HG03103 (cell line): ENCODE measurements around the gene OR2T33.
"Not testable (repeated sequence)": the region's sequence is repeated elsewhere in the genome, so short reads cannot be mapped to it uniquely, and the experiment has no call there.

ENCODE experiments used
- ATAC-seq: cut with Tn5 transposase; IDR thresholded peaks from one replicate; pipeline ENCODE4 v1.9.1; 2021; ENCODE audit warnings: low read depth; ENCODE audit not compliant: unreplicated experiment

OR2T33 gene, protein sequence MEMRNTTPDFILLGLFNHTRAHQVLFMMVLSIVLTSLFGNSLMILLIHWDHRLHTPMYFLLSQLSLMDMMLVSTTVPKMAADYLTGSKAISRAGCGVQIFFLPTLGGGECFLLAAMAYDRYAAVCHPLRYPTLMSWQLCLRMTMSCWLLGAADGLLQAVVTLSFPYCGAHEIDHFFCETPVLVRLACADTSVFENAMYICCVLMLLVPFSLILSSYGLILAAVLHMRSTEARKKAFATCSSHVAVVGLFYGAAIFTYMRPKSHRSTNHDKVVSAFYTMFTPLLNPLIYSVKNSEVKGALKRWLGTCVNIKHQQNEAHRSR

DNA sequence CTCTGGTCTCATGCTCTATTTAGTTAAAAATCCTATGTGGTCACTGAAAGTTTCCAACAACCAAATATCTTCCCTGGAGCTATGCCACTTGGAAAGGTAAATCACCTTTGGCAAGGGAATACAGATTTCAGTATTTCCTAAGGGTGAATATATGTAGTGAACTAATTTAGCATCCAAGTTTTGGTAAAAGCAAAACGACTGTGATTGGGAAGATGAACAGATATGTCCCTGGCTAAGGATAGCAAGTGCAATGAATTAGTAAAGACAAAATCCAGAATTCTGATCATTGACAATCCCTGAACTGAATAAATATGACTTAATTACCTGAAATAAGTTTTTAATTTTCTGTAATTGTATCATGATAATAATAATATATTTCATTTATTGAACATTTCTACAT is at the start of gene OR2T33:
Gene OR2T33, minus strand, starts transcription at position 101 of the 400 bp plus-strand sequence. CDS start 4,162 bp downstream, outside the sequence.
- no peak for ATAC-seq

DNA sequence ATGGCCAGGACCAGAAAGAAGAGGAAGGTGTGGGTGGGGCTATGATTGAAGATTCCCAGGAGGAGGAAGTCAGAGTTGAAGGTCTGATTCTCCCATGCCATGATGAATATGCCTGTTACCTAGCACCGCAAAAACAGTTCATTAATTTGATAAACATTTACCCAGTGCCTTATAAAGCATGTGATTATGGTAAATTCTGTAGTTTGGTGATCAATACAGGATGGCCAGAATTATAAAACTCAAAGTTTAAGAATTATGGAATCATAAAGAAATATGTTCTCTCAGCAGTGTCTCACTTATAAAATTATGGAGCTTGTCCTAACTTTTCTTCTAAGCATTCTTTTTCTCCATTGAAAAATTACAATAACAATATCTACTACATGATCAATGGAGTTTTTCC is 46.7 kb upstream of the OR2T33 start, which contains the start of gene OR2M7:
Gene OR2M7, minus strand, starts transcription at position 101 of the 400 bp plus-strand sequence. Its CDS starts 0 bp downstream, at position 101.
- no peak for ATAC-seq

DNA sequence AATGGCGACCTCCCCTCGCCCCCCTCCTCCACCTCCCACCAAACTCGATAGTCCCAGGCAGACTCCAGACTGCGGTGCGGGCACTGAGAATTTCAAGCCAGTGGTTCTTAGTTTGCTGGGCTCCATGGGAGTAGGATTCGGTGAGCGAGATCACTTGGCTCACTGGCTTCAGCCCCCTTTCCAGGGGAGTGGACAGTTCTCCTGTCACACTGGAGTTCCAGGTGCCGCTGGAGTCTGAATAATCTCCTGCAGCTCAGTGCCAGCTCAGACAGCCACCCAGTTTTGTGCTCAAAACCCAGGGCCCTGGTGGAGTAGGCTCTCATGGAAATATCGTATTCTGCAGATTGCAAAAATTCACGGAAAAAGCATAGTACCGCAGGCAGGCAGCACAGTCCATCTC is 39.0 kb upstream of the OR2T33 start:
- no peak for ATAC-seq

DNA sequence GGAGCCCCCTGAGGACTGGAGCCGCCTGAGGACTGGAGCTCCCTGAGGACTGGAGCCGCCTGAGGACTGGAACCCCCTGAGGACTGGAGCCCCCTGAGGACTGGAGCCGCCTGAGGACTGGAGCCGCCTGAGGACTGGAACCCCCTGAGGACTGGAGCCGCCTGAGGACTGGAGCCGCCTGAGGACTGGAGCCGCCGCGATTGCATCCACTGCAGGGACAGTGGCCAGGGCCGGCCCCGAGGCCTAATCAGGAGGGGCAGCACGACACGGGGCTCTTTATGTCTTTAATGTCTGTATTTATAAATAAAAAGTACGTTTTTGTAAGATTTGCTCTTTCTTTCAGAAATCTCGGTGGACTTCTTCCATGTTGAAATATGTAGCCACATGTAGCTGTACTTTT is 29.0 kb upstream of the OR2T33 start:
- not testable (repeated sequence) for ATAC-seq

DNA sequence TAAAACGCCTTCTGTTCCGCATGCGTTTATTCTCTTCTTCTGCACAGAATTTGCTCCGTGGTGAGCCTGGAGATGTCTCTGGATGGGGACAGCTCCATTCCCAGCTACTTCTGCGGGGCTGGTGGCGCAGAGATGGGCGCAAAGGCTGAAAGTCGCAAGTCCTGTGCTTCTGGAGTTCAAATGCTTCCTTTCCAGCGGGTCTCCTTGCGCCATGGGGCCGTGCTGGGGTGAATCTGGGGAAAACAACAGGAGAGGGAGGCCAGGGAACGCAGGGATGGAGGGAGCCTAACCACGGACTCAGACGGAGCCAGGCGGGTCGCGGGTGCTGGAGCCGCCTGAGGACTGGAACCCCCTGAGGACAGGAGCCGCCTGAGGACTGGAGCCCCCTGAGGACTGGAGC is 28.3 kb upstream of the OR2T33 start:
- ATAC-seq, result no peak

DNA sequence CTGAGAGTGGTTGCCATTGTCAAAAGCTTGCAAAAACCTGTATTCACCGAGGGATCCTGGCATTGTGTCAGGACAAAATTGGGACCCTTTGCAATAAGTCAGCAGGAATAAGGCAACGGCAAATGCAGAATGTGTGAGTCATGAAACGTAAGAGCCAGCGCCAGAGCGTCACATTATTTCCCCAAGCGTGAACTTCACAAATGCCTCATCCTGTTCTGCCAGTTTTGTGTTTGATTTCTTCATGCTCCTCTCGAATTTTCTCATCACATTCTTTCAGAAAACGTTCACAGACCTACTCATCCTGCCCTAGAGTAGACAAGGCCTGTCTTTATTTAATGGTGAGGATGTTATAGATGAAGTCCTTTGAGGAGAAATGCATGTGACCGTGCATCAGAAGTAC is 27.9 kb upstream of the OR2T33 start:
- ATAC-seq, result not testable (repeated sequence)

DNA sequence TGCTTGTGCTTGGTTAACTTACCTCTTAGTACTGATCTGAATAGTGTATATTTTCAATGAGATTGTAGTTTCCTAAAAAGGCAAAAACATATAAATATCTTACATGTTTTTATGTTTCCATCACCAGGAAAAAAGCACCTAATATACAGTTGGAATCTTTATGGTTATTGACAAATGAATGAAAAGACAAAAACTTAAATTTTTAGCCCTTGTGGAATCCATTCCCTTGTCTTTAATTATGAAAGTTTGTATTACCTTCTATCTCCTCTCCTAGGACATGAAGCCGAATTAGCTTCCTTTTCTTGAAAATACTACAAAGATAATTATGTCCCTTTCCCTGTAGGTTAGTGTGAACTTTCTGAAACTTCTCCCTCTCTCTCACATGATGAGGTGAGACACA is 25.5 kb upstream of the OR2T33 start, which contains the start of gene OR2T12:
Gene OR2T12, minus strand, starts transcription at position 101 of the 400 bp plus-strand sequence. CDS start 7,846 bp downstream, outside the sequence.
- no peak for ATAC-seq

DNA sequence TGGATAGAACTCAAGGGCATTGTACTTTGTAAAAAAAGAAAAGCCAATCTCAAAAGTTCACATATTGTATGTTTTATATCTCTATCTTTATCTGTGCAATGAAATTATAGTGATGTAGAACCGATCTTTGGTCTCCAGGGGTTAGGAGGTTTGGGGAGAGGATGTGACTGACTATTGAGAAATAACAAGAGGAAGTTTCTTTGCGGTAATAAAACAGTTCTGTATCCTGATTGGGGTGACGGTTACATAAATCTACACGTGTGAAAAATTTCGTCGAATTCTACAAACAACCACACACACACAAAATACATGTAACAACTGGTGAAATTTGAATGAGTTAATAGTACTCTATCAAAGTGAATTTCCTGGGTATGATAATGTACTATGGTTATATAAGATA is 10.6 kb upstream of the OR2T33 start:
- ATAC-seq, result no peak

DNA sequence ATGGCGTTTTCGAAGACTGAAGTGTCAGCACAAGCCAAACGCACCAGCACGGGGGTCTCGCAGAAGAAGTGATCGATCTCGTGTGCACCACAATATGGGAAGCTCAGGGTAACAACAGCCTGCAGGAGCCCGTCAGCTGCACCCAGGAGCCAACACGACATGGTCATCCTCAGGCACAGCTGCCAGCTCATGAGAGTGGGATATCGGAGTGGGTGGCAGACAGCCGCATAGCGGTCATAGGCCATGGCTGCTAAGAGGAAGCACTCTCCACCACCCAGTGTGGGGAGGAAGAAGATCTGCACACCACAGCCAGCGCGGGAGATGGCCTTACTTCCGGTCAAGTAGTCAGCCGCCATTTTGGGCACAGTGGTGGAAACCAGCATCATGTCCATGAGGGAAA is 4.6 kb downstream of the OR2T33 start:
- ATAC-seq, result not testable (repeated sequence)

DNA sequence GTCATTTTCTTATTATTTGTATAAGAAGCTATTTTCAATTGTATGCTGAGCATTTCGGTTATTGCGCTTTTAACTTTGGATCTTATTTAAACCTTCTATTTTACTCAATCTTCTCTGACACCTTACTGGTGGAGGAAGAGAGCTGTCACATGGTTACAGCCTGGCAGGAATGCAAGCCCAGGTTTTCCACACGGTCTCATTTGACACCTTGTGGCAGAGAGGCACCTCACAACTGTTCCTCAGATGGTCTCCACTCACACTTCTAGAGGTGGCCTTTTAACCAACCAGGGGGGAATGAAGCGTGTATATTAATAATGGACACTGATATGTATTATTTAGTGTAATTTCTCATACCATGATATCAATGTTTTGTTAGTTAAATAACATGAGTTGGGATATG is 9.6 kb downstream of the OR2T33 start:
- ATAC-seq, result no peak

DNA sequence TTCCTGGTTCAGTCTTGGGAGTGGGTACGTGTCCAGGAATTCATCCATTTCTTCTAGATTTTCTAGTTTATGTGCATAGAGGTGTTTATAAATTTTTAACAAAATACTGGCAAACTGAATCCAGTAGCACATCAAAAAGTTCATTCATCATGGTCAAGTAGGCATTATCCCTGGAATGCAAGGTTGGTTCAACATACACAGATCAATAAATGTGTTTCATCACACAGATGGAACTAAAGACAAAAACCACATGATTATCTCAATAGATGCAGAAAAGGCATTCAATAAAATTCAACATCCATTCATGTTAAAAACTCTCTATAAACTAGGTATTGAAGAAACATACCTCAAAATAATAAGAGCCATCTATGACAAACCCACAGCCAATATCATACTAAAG is 18.5 kb downstream of the OR2T33 start:
- not testable (repeated sequence) for ATAC-seq

DNA sequence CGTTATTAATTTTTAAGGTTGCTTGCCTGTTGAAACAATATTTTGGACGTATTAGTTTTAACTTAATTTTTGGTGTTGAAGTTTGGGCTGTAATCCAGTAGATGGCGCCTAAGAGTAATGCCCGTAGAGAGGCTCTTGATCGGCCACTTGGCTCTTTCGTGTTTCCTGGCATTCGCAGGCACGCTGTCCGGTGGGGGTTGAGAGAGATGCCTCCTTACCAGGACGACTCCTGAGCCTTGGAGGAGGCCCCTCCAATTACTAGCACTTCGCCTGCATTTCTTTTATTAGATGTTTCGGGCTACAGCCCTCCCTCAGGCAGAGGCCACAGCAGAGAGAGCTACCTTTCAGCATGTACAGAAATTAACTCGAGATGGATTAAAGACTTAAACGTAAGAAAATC is 34.6 kb downstream of the OR2T33 start:
- peak; percentile 91 for ATAC-seq

DNA sequence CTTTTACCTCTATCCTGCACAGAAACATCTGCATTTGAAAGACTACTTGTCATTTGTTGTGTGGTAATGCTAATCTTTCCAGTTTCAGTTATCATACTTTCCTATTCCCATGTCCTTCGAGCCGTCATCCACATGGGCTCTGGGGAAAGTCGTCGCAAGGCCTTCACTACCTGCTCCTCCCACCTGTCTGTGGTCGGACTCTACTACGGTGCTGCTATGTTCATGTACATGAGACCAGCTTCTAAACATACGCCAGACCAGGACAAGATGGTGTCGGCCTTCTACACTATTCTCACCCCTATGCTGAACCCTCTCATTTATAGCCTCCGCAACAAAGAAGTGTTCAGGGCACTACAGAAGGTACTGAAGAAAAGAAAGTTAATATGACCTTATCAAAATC is 38.3 kb downstream of the OR2T33 start:
- no peak for ATAC-seq

DNA sequence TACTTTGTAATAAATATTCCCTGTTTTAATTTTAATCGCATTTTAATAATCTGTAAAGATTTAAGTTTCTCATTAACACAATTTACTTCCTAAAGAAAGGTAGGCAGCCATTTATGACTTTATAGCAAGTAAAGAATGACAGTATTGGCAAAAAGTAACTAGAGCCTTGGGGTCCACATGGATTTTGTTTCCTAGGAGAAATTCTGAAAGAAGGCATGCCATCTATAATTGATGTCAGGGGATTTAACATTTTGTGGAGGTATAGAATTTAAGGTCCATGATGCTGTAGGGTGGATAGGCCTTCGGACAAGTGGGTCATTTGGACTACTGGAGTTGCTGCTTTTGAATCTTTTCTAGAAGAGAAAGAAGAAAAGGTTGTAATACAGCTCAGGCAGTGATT is 46.7 kb downstream of the OR2T33 start, which contains the start of gene OR2M4:
Gene OR2M4, plus strand, starts transcription at position 301 of the 400 bp plus-strand sequence. CDS start 7,512 bp downstream, outside the sequence.
- no peak for ATAC-seq

DNA sequence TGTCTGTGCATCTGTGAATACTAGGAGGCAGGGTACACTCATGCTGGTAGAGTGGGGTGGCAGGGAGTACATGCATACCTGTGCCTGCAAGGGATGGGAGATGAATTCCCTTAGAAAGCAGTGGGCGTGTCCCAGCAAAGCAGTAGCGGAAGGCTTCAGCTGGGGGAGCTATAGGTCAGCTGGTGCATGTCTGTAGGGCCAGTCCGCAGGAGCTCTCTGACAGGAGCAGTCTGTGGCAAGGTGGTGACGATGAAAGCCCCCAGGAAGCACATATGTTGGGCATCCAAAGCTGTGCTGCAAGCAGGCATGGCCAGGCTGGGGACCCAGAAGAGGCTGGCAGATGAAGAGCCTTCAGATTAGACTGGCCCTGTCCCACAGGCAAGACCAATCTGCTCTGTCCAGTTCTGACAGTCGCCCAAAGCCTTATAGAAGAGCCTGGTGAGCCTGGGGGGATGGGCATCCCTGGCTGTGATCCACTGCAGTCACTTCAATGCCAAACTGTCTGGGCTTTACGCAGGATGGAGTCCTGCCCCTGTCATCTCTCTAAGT is 48.3 kb downstream of the OR2T33 start:
- ATAC-seq, result no peak

DNA sequence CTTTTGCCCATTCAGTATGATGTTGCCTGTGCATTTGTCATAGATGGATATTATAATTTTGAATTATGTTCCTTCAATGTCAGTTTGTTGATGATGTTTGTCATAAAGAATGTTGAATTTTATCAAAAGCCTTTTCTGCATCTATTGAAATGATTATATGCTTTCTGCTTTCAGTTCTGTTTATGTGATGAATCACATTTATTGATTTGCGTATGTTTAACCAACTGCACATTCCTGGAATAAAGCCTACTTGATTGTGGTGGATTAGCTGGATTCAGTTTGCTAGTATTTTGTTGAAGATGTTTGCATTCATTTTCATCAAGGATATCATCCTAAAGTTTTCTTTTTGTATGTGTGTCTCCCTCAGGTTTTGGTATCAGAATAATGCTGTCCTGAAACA is 52.2 kb downstream of the OR2T33 start:
- ATAC-seq, result no peak
